NCI-H226 (cell line): Measurements from ENCODE around the gene HSD17B1.
"Not testable (repeated sequence)": the region's sequence is repeated elsewhere in the genome, so short reads cannot be mapped to it uniquely, and the experiment has no call there.

Experiments
- DNase-seq: peaks from one replicate; pipeline ENCODE4 v3.0.0-alpha.2; 2015

Gene HSD17B1

GRCh38 chr17:42526031-42526444 lies 26.7 kb upstream of the HSD17B1 start:
- DNase-seq: peak; percentile 54

- DNase-seq: no peak
Observed at GRCh38 chr17:42527932-42528331, 24.8 kb upstream of the HSD17B1 start.

GRCh38 chr17:42529061-42529460 lies 23.7 kb upstream of the HSD17B1 start:
- DNase-seq: no peak

GRCh38 chr17:42530952-42531454 lies 21.7 kb upstream of the HSD17B1 start:
- DNase-seq: no peak

DNA sequence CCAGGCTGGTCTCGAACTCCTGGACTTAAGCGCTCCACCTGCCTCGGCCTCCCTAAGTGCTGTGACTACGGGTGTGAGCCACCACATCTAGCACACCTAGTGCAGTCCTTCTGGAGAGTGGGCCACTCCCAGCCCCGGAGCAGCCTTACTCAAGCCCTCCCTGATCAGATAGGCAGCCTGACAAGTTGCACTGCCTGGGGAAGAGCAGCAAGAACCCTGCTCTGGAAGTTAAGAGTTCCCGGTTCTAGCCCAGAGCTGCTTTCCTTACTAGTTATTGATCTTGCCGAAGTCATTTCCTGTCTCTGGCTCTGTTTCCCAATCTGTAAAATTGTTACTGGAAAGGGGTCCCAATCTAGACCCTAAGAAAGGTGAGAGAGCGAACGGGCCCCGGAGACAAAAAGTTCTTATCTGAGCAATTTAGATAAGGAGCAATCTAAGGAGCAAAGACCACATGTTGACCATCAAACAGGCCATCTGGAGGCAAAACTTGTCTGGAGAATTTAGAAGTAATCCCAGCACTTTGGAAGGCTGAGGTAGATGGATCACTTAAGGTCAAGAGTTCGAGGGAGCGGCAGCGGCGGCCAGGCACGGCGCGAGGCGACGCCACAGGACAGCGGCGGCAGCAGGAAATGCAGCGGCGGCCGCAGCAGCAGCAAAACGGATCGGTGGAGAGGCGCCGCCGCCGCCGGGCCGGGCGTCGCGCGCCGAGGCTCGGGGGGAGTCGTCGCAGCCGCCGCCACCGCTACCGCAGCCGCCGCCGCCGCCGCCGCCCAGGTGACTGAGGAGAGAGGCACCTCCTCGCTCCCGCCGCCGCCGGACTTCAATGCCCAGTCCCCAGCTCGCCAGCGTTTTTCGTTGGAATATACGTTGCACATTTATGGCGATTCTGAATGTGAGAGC lies 21.0 kb upstream of the HSD17B1 start:
- no peak for DNase-seq

GRCh38 chr17:42535155-42536047 lies 17.3 kb upstream of the HSD17B1 start:
- no peak for DNase-seq

GRCh38 chr17:42536048-42536371 lies 16.7 kb upstream of the HSD17B1 start, which contains the start of gene NAGLU:
TSS of gene NAGLU (plus strand) at chr17:42536241. CDS start at chr17:42536273, 32 bp downstream.
- DNase-seq: peak; percentile 82

DNA sequence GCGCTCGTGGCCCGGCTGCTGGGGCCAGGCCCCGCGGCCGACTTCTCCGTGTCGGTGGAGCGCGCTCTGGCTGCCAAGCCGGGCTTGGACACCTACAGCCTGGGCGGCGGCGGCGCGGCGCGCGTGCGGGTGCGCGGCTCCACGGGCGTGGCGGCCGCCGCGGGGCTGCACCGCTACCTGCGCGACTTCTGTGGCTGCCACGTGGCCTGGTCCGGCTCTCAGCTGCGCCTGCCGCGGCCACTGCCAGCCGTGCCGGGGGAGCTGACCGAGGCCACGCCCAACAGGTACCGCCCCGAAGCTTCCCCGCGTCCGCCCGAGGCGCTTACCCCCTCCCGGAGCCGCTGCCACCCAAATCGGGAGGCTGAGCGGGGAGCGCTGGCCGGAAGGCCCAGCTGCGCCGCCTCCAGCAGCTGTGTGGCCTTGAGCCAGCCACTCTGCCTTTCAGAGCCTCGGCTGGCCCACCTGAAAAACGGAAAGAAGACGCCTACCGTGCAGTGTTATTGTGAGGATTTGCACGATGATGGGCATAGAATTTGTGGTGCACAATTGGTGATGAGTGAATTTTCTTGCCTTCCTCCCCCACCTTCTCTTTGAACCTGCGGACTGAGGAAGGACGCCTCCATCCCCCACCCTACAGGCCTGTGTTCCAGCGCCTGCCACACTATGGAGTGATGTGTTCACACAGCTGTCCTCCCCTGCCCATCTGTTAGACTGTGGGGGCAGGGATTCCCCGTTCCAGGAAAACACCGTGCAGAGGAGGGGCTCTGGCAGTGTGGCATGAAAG lies 16.2 kb upstream of the HSD17B1 start:
- DNase-seq: peak; percentile 83

DNA sequence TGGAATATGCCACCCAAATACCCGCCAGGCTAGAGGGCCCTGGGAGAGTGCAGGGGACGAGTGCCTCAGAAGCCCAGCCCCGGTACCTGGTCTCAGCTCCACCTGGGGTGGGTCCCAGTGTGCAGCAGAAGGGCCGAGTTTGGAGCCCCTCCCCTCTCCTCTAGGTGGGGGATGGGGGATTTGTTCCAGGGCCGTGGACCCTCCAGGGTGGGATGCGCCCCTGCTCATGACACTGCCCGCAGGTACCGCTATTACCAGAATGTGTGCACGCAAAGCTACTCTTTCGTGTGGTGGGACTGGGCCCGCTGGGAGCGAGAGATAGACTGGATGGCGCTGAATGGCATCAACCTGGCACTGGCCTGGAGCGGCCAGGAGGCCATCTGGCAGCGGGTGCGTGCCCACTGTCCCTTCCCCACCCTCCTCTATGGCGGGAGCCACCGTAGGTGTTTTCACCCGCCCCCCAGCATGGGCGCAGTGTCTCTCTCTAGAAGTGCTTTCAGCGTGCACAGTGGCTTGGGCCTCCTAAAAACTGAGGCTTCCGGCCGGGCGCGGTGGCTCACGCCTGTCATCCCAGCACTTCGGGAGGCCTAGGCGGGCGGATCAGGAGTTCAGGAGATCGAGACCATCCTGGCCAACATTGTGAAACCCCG lies 15.4 kb upstream of the HSD17B1 start:
- DNase-seq: no peak

DNA sequence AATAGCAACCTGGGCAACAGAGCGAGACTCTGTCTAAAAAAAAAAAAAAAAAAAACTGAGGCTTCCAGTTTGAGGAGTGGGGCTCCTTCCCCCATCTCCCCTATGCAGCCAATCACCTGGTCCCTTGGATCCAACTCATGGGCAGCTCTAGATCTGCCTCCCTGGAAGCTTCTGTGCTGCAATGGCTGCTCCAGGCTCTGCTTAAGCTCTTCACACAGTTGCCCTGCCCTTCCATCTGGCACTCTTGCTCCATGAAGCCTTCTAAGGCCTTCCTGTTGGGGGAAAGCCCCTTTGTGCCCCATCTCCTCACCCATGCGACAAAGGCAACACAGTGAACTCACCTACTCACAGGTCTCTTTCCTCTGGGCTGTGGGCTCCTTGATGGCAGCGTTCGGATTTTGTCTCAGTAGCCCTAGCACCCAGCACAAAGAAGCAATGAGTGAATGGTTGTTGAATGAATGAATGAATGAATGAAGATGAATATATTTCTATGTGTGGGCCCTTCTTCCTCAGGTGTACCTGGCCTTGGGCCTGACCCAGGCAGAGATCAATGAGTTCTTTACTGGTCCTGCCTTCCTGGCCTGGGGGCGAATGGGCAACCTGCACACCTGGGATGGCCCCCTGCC lies 14.8 kb upstream of the HSD17B1 start:
- DNase-seq: no peak

DNA sequence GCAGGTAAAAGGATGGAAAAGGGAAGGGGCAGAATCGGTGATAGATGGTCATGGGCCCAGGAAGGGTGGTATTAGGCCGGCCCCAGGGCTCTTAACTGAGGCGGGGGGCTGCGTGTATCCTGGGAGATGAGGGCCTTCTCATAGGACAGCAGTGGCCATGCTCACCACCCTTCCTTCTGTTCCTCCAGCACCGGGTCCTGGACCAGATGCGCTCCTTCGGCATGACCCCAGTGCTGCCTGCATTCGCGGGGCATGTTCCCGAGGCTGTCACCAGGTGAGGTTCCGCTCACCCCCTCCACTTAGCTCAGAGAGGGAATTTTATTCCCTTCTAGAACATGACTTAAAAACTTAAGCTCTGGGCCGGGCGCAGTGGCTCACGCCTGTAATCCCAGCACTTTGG lies 14.2 kb upstream of the HSD17B1 start:
- no peak for DNase-seq

DNA sequence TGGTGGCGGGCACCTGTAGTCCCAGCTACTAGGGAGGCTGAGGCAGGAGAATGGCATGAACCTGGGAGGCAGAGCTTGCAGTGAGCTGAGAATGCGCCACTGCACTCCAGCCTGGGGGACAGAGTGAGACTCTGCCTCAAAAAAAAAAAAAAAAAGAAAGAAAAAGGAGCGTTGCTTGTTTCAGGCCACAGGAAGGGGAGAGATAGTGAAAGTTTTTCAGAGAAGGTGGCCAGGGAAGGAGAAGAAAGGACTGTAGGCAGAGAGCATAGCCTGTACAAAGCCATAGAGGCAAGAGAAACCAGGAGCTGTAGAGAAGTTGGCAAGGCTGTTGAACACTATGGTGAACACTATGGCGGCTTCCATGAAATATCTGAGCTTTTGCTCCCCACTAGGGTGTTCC lies 12.2 kb upstream of the HSD17B1 start:
- not testable (repeated sequence) for DNase-seq

DNA sequence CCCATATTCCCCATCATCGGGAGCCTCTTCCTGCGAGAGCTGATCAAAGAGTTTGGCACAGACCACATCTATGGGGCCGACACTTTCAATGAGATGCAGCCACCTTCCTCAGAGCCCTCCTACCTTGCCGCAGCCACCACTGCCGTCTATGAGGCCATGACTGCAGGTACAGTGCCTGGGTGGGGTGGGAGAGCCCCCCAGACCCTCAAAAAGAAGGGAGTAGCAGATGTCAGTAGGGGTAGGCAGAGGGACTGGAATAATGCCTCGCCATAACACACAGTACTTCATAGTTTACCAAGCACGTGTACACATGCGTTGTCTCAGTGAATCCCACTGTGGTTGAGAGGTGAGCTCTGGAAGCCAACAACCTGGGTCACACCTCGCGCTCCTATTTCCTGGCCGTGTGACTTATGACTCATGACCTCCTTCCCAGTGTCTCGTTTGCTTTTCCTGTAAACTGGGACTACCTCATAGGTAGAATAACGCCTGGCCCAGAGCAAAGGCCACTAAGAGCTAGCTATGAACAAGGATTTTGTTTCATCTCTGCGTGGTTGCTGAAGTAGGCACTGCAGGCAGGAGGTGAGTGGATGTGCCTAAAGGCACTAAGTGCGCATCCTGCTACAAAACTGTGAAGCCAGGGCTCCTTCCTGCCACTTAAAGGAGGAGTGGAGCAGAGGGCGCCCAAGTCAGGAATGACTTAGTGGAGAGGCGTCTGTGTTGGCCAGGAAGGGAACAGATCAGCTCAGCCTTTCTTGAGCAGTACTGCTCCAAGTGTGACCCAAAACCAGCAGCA lies 11.5 kb upstream of the HSD17B1 start:
- no peak for DNase-seq

DNA sequence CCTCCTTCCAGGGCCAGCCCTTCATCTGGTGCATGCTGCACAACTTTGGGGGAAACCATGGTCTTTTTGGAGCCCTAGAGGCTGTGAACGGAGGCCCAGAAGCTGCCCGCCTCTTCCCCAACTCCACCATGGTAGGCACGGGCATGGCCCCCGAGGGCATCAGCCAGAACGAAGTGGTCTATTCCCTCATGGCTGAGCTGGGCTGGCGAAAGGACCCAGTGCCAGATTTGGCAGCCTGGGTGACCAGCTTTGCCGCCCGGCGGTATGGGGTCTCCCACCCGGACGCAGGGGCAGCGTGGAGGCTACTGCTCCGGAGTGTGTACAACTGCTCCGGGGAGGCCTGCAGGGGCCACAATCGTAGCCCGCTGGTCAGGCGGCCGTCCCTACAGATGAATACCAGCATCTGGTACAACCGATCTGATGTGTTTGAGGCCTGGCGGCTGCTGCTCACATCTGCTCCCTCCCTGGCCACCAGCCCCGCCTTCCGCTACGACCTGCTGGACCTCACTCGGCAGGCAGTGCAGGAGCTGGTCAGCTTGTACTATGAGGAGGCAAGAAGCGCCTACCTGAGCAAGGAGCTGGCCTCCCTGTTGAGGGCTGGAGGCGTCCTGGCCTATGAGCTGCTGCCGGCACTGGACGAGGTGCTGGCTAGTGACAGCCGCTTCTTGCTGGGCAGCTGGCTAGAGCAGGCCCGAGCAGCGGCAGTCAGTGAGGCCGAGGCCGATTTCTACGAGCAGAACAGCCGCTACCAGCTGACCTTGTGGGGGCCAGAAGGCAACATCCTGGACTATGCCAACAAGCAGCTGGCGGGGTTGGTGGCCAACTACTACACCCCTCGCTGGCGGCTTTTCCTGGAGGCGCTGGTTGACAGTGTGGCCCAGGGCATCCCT lies 9.3 kb upstream of the HSD17B1 start:
- DNase-seq: no peak

DNA sequence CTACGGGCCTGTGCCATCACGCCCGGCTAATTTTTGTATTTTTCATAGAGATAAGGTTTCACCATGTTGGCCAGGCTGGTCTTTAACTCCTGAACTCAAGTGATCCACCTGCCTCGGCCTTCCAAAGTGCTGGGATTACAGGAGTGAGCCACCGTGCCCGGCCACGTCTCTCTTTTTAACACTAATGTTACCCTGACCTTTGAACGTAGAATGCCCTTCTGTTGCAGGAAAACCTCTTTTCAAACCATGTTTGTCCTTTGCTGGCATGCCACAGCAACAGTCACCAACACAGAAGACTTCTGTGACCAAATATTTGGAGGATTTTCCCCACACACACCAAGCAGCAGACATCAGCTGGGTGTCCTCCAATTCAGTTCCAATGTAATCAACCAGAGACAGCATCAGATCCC lies 7.8 kb upstream of the HSD17B1 start:
- DNase-seq: no peak

DNA sequence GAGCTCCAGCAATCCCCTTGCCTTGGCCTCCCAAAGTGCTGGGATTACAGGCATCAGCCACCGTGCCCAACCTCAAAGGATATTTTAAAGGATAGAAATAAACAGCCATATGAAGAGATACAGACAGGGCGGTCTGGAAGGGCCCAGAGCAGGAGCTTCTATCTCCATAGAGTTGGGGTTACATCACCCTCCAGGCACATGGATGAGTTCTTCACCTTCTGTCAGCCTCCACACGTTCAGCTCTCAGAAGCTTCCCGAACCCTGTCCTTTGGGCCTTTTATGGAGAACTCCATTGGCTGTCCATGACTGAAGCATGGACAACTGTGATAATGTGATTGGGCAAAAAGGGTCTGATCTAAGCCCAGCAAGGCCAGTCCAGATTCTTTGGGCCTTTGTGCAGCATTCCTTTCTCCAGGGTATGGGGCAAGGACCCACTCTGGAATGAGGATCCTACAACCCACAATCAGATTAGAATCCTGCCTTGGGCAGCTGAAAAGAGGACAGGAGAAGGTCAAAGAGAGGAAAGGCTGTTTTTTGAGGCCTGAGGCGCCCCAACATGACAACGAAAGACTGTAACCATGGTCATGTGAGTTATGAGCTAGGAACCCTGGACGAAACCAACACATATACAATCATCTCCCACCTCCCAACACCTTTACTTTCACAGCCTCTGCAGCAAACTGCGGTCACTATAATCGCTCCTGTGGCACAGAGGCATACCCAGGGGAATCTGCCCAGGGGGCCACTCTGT lies 6.8 kb upstream of the HSD17B1 start:
- DNase-seq: not testable (repeated sequence)

GRCh38 chr17:42547001-42547461 lies 5.7 kb upstream of the HSD17B1 start:
- no peak for DNase-seq

- DNase-seq: no peak
Observed at GRCh38 chr17:42547698-42548069, 5.0 kb upstream of the HSD17B1 start.
